H9 (cell line): ENCODE results near the gene TRIM44. TPM values are rescaled to one million over a fixed set of nuclear protein-coding genes. Genes with fewer than 3 reads are reported as not detected.

Experiments used
- DNase-seq: peaks from one replicate; pipeline ENCODE4 v3.0.0-alpha.2; 2017
- H2AFZ ChIP-seq: one replicate; pipeline ENCODE4 v1.6.1; 2013; ENCODE audit warnings: mild to moderate bottlenecking, low read length, control low read depth, moderate library complexity
- H2AK5ac ChIP-seq: 2 replicates; pipeline ENCODE4 v1.6.1; 2013; ENCODE audit warnings: low read length, control low read depth, mixed read lengths; ENCODE audit not compliant: insufficient read length
- H2BK120ac ChIP-seq: one replicate; pipeline ENCODE4 v1.6.1; 2013; ENCODE audit warnings: low read depth, mild to moderate bottlenecking, low read length, control low read depth, inconsistent platforms; ENCODE audit not compliant: poor library complexity, severe bottlenecking
- H2BK12ac ChIP-seq: 2 replicates; pipeline ENCODE4 v1.6.1; 2013; ENCODE audit warnings: low read length, control low read depth, mixed read lengths, low read depth; ENCODE audit not compliant: insufficient read length
- H2BK15ac ChIP-seq: 2 replicates; pipeline ENCODE4 v1.6.1; 2013; ENCODE audit warnings: low read depth, low read length, control low read depth
- H2BK20ac ChIP-seq: one replicate; pipeline ENCODE4 v1.6.1; 2013; ENCODE audit warnings: low read depth, mild to moderate bottlenecking, low read length, control low read depth, inconsistent platforms; ENCODE audit not compliant: poor library complexity, severe bottlenecking
- H2BK5ac ChIP-seq: 2 replicates; pipeline ENCODE4 v1.6.1; 2013; ENCODE audit warnings: low read length, control low read depth, mixed read lengths; ENCODE audit not compliant: insufficient read length
- H3K14ac ChIP-seq: 2 replicates; pipeline ENCODE4 v1.6.1; 2013; ENCODE audit warnings: low read length, control low read depth; ENCODE audit not compliant: insufficient read depth
- H3K18ac ChIP-seq: 2 replicates; pipeline ENCODE4 v1.6.1; 2013; ENCODE audit warnings: low read depth, mild to moderate bottlenecking, mixed read lengths, low read length, control low read depth; ENCODE audit not compliant: insufficient read length
- H3K23ac ChIP-seq: 2 replicates; pipeline ENCODE4 v1.6.1; 2013; ENCODE audit warnings: low read length, control low read depth, mixed read lengths, low read depth; ENCODE audit not compliant: insufficient read length
- H3K23me2 ChIP-seq: 2 replicates; pipeline ENCODE4 v1.6.1; 2013; ENCODE audit warnings: low read depth, mild to moderate bottlenecking, mixed read lengths, low read length, control low read depth; ENCODE audit not compliant: insufficient read length, poor library complexity, severe bottlenecking
- H3K27ac ChIP-seq: 2 replicates; pipeline ENCODE4 v1.5.1; 2013; ENCODE audit warnings: low read length, control low read depth, mixed read lengths, low read depth; ENCODE audit not compliant: insufficient read length
- H3K27me3 ChIP-seq: 2 replicates; pipeline ENCODE4 v1.6.1; 2013; ENCODE audit warnings: low read length, control low read depth, inconsistent platforms; ENCODE audit not compliant: insufficient read depth
- H3K4ac ChIP-seq: 2 replicates; pipeline ENCODE4 v1.6.1; 2013; ENCODE audit warnings: low read depth, mild to moderate bottlenecking, control low read depth, inconsistent platforms, low read length, moderate library complexity
- H3K4me1 ChIP-seq: 2 replicates; pipeline ENCODE4 v1.6.1; 2013; ENCODE audit warnings: low read length, control low read depth, inconsistent platforms; ENCODE audit not compliant: insufficient read depth
- H3K4me2 ChIP-seq: 2 replicates; pipeline ENCODE4 v1.6.1; 2013; ENCODE audit warnings: low read length, control low read depth, mixed read lengths; ENCODE audit not compliant: insufficient read length, insufficient read depth
- H3K56ac ChIP-seq: 2 replicates; pipeline ENCODE4 v1.6.1; 2013; ENCODE audit warnings: low read depth, mild to moderate bottlenecking, mixed read lengths, low read length, control low read depth; ENCODE audit not compliant: insufficient read length
- H3K79me1 ChIP-seq: 2 replicates; pipeline ENCODE4 v1.6.1; 2013; ENCODE audit warnings: low read depth, mild to moderate bottlenecking, moderate library complexity, low read length, control low read depth, inconsistent platforms; ENCODE audit not compliant: insufficient read depth, poor library complexity, severe bottlenecking
- H3K79me2 ChIP-seq: 2 replicates; pipeline ENCODE4 v1.6.1; 2013; ENCODE audit warnings: low read length, control low read depth, inconsistent platforms; ENCODE audit not compliant: insufficient read depth
- H3K9ac ChIP-seq: 2 replicates; pipeline ENCODE4 v1.6.1; 2013; ENCODE audit warnings: low read length, control low read depth, mixed read lengths; ENCODE audit not compliant: insufficient read length; ENCODE audit errors: extremely low read depth
- H3K9me3 ChIP-seq: one replicate; pipeline ENCODE4 v1.6.1; 2013; ENCODE audit warnings: low read depth, low read length, inconsistent platforms; ENCODE audit not compliant: control insufficient read depth
- H3T11ph ChIP-seq: one replicate; pipeline ENCODE4 v1.6.1; 2013; ENCODE audit warnings: mild to moderate bottlenecking, low read length, control low read depth, inconsistent platforms
- H4K20me1 ChIP-seq: one replicate; pipeline ENCODE4 v1.6.1; 2013; ENCODE audit not compliant: control insufficient read depth, insufficient read length, insufficient read depth
- H4K5ac ChIP-seq: 2 replicates; pipeline ENCODE4 v1.6.1; 2013; ENCODE audit warnings: low read depth, mild to moderate bottlenecking, mixed read lengths, low read length, control low read depth; ENCODE audit not compliant: insufficient read length
- H4K8ac ChIP-seq: replicated peaks from 2 replicates; pipeline ENCODE4 v1.6.1; 2013; ENCODE audit warnings: low read length, control low read depth, mixed read lengths, low read depth; ENCODE audit not compliant: insufficient read length
- H4K91ac ChIP-seq: 2 replicates; pipeline ENCODE4 v1.6.1; 2013; ENCODE audit warnings: low read depth, mild to moderate bottlenecking, moderate library complexity, mixed read lengths, low read length, control low read depth; ENCODE audit not compliant: insufficient read length
- H3K27ac Mint-ChIP-seq, 3 experiments: 2 replicates in 2 of 3; 3 replicates in 1 of 3; pipeline ENCODE4 v1.8.0; 2020 to 2021; ENCODE audit warnings: mixed read lengths in 3 of 3, mild to moderate bottlenecking in 1 of 3, moderate library complexity in 1 of 3
- H3K27me3 Mint-ChIP-seq: 2 replicates; pipeline ENCODE4 v1.8.0; 2021; ENCODE audit warnings: low read depth, mild to moderate bottlenecking, moderate library complexity, mixed read lengths
- H3K36me3 Mint-ChIP-seq, 3 experiments: 2 replicates in 2 of 3; 3 replicates in 1 of 3; pipeline ENCODE4 v1.8.0; 2020 to 2021; ENCODE audit warnings: low read depth in 3 of 3, mixed read lengths in 3 of 3; ENCODE audit not compliant: insufficient read depth in 1 of 3
- H3K4me1 Mint-ChIP-seq, 2 experiments: 2 replicates each; pipeline ENCODE4 v1.8.0; 2020; ENCODE audit warnings: mixed read lengths in 2 of 2
- H3K4me3 Mint-ChIP-seq, 2 experiments: 2 replicates in 1 of 2; 3 replicates in 1 of 2; pipeline ENCODE4 v1.8.0; 2020 to 2021; ENCODE audit warnings: mild to moderate bottlenecking in 2 of 2, mixed read lengths in 2 of 2, moderate library complexity in 1 of 2
- H3K9me3 Mint-ChIP-seq, 2 experiments: 2 replicates in 1 of 2; 3 replicates in 1 of 2; pipeline ENCODE4 v1.8.0; 2020; ENCODE audit warnings: mild to moderate bottlenecking in 2 of 2, mixed read lengths in 2 of 2, moderate library complexity in 1 of 2
- CTCF ChIP-seq: fragments of 200-600 bp; sonication (generic); conservative IDR thresholded peaks from 3 replicates; pipeline ENCODE4 v1.8.0; 2021; ENCODE audit warnings: antibody characterized with exemption, mild to moderate bottlenecking
- WGBS: extraction: QIAGEN DNeasy Blood & Tissue Kit; methylation state at CpG from one replicate; pipeline ENCODE4 v1.1.7; 2013; ENCODE audit warnings: missing lambda C conversion rate, low lambda C conversion rate, mixed read lengths; ENCODE audit not compliant: insufficient read length; ENCODE audit errors: extremely low coverage; 5-methylcytosine and 5-hydroxymethylcytosine counted together
- total RNA-seq: library from RNA; stranded (reverse); gene quantifications from 2 replicates; pipeline ENCODE4 v1.2.1, GENCODE V29; 2021

The TRIM44 gene
- total RNA-seq, 1 experiment from 2014 or later = 37.7 TPM

GRCh38 chr11:35641171-35641897, 21.2 kb upstream of the TRIM44 start:
- H3K56ac ChIP-seq = no peak overlapping the region
- Mint-ChIP-seq H3K4me1 (peaks cover 8 to 10% of the 10 kb centered on the region in 2 experiments), H3K36me3 (no peaks in the 10 kb centered on the region), H3K4me3 (no peak overlapping the region), H3K27me3 (peaks cover 4% of the 10 kb centered on the region; the same call in 1 of the 2 replicates), H3K27ac (no peak overlapping the region), H3K9me3 (no peaks in the 10 kb centered on the region; a peak in 1 of 5 replicates)
- no peak overlapping the region for H3K4me2 ChIP-seq
- H3K14ac ChIP-seq = no peak overlapping the region
- H2BK15ac ChIP-seq = no peak overlapping the region
- H3T11ph ChIP-seq = no peak overlapping the region
- no peak overlapping the region for H4K8ac ChIP-seq
- no peak overlapping the region for H4K91ac ChIP-seq
- H3K27ac ChIP-seq = no peak overlapping the region
- no peak overlapping the region for H2AFZ ChIP-seq
- H3K4me1 ChIP-seq = no peaks in the 10 kb centered on the region; the same call in 1 of the 2 replicates
- H3K18ac ChIP-seq = no peak overlapping the region
- no peaks in the 10 kb centered on the region for H3K79me1 ChIP-seq
- no peak overlapping the region for H2BK20ac ChIP-seq
- no peaks in the 10 kb centered on the region for H3K27me3 ChIP-seq
- no peaks in the 10 kb centered on the region for H3K9me3 ChIP-seq
- no peaks in the 10 kb centered on the region for H3K79me2 ChIP-seq
- H4K5ac ChIP-seq = no peak overlapping the region
- no peaks in the 10 kb centered on the region for H3K23me2 ChIP-seq
- H3K23ac ChIP-seq = no peak overlapping the region
- no peak for TF ChIP-seq CTCF
- H2AK5ac ChIP-seq = no peak overlapping the region
- no peak for DNase-seq
- H4K20me1 ChIP-seq = no peaks in the 10 kb centered on the region
- H2BK12ac ChIP-seq = no peak overlapping the region
- WGBS = no CpG with 5 or more reads among the region's 6 CpGs
- no peak overlapping the region for H2BK5ac ChIP-seq
- H2BK120ac ChIP-seq = no peak overlapping the region
- no peak overlapping the region for H3K4ac ChIP-seq
- no peak overlapping the region for H3K9ac ChIP-seq
